ENCODE results near the gene KIAA0930. TPM values are rescaled to one million over a fixed set of nuclear protein-coding genes. Genes with fewer than 3 reads are reported as not detected.

The KIAA0930 gene
- total and polyA plus RNA-seq, 2 of the 4 experiments (the other 2 are of a cell fraction) = 25.3 to 34.1 TPM

GRCh38 chr22:45163451-45164269 lies 77.0 kb downstream of the KIAA0930 start, which contains the start of gene NUP50 (continued):
- 0 out of 2 replicates have a peak, but pooled peaks have one; percentile 3 for TF ChIP-seq SMC3 (IDR thresholded peaks at IDR 0.05; ENCODE audit: low read depth, low read length)
- no peak for TF ChIP-seq RCOR1 (IDR thresholded peaks at IDR 0.05; ENCODE audit: insufficient replicate concordance, low read length)
- peak; percentile 92 for TF ChIP-seq POLR2A (IDR thresholded peaks at IDR 0.05; ENCODE audit: low read depth, low read length)

GRCh38 chr22:45163099-45163450 lies 77.6 kb downstream of the KIAA0930 start:
- Histone ChIP-seq H4K5ac (ENCODE audit: low read depth, low read length) (peak overlapping the region; percentile 26), H3K4me2 (ENCODE audit: low read depth, low read length) (peak overlapping the region; percentile 79), H2AK9ac (replicated peaks; ENCODE audit: low read depth, low read length, poor library complexity) (peak overlapping the region; percentile 85), H3K27me3 (ENCODE audit: control insufficient read depth, insufficient read depth, low read length) (no peaks in the 10 kb centered on the region), H3K27ac (ENCODE audit: insufficient read depth, low read length) (peak overlapping the region; percentile 80), H4K91ac (ENCODE audit: insufficient read depth, low read depth, low read length) (peak overlapping the region; percentile 70), H4K8ac (ENCODE audit: low read depth in 2 of 2, low read length in 2 of 2) (peak overlapping the region; percentile 35 to 85), H4K20me1 (ENCODE audit: insufficient read depth, low read length) (peaks cover 7% of the 10 kb centered on the region; the same call in 1 of the 2 replicates), H3K79me1 (ENCODE audit: low read depth in 1 of 2, low read length in 2 of 2) (peaks cover 18 to 68% of the 10 kb centered on the region in 2 experiments; a peak in 3 of 4 replicates), H3K4me3 (ENCODE audit: insufficient read depth, low read depth, low read length) (peak overlapping the region; percentile 88), H3K56ac (ENCODE audit: extremely low read depth, insufficient read depth, low read length) (peak overlapping the region; percentile 59; the same call in 1 of the 2 replicates), H3K9me1 (ENCODE audit: insufficient read depth, low read length) (peaks cover 7% of the 10 kb centered on the region), H3K18ac (ENCODE audit: low read depth, low read length) (no peak overlapping the region; the same call in 1 of the 2 replicates), H2BK120ac (ENCODE audit: low read depth, low read length) (peak overlapping the region; percentile 41), H2AK5ac (ENCODE audit: low read depth, low read length) (peak overlapping the region; percentile 16), H3K9ac (ENCODE audit: low read depth, low read length) (peak overlapping the region; percentile 79), H3K4ac (ENCODE audit: low read depth, low read length) (peak overlapping the region; percentile 44), H3K4me1 (ENCODE audit: control insufficient read depth, insufficient read depth, low read length) (peaks cover 11% of the 10 kb centered on the region), H2BK20ac (ENCODE audit: low read depth, low read length) (no peak overlapping the region), H3K9me3 (ENCODE audit: control insufficient read depth, insufficient read depth, low read length) (no peaks in the 10 kb centered on the region), H2AFZ (replicated peaks; ENCODE audit: low read length, poor library complexity) (peak overlapping the region; percentile 92), H3K14ac (replicated peaks; ENCODE audit: low read depth, low read length) (peak overlapping the region; percentile 39), H3K36me3 (ENCODE audit: control insufficient read depth, insufficient read depth, low read length) (peaks cover 4% of the 10 kb centered on the region), H2BK15ac (ENCODE audit: low read depth, low read length) (no peak overlapping the region), H3K23ac (ENCODE audit: low read depth, low read length) (peak overlapping the region; percentile 10), H2BK5ac (ENCODE audit: low read depth, low read length, poor library complexity, severe bottlenecking) (peak overlapping the region; percentile 75)
- ChIA-PET POLR2A (ENCODE audit: unreplicated experiment) (interaction anchor here (0.6 kb wide), 2 partner anchors 79 to 390 kb away, joined by 3 to 4 read pairs; no protein-coding TSS in a partner anchor), CTCF (no interaction called here)
- intact Hi-C loops (cut with micrococcal nuclease) (loop anchor here (1.0 to 2.0 kb wide), 2 partner anchors 38 to 62 kb away; no protein-coding TSS in a partner anchor), in situ Hi-C loops (cut with MboI; ENCODE audit: low sequenced_read_pairs) (no loop called here), dilution Hi-C loops (cut with HindIII; ENCODE audit: low sequenced_read_pairs, unreplicated experiment) (no loop called here)
- ATAC-seq (ENCODE audit: low read depth) (peak; percentile 22), DNase-seq (peak; percentile 54)
- WGBS, 2 experiments (ENCODE audit: extremely low coverage in 2 of 2, insufficient read length in 1 of 2) = 3% methylated on average over 6 of the region's 13 CpGs; no CpG with 5 or more reads in 1 of the 2 experiments
- BruUV-seq (replicated peaks) = no TSS peak
- TF ChIP-seq, protein P1, sequence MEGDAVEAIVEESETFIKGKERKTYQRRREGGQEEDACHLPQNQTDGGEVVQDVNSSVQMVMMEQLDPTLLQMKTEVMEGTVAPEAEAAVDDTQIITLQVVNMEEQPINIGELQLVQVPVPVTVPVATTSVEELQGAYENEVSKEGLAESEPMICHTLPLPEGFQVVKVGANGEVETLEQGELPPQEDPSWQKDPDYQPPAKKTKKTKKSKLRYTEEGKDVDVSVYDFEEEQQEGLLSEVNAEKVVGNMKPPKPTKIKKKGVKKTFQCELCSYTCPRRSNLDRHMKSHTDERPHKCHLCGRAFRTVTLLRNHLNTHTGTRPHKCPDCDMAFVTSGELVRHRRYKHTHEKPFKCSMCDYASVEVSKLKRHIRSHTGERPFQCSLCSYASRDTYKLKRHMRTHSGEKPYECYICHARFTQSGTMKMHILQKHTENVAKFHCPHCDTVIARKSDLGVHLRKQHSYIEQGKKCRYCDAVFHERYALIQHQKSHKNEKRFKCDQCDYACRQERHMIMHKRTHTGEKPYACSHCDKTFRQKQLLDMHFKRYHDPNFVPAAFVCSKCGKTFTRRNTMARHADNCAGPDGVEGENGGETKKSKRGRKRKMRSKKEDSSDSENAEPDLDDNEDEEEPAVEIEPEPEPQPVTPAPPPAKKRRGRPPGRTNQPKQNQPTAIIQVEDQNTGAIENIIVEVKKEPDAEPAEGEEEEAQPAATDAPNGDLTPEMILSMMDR (conservative IDR thresholded peaks at IDR 0.05; ENCODE audit: low read depth, low read length) = no peak
- no peak for TF ChIP-seq RCOR1 (IDR thresholded peaks at IDR 0.05; ENCODE audit: insufficient replicate concordance, low read length)
- TF ChIP-seq MXI1 (IDR thresholded peaks at IDR 0.05; ENCODE audit: borderline replicate concordance, low read depth, low read length) = no peak
- TF ChIP-seq SMC3 (IDR thresholded peaks at IDR 0.05; ENCODE audit: low read depth, low read length) = no peak
- TF ChIP-seq POLR2A (IDR thresholded peaks at IDR 0.05; ENCODE audit: low read depth, low read length) = no peak
- no peak for TF ChIP-seq CHD1 (IDR thresholded peaks at IDR 0.05; ENCODE audit: low read depth, low read length)
- TF ChIP-seq CEBPB (IDR thresholded peaks at IDR 0.05; ENCODE audit: low read depth, low read length) = no peak
- TF ChIP-seq NFE2L2 (IDR thresholded peaks at IDR 0.05; ENCODE audit: low read depth, low read length) = no peak
- TF ChIP-seq BHLHE40 (IDR thresholded peaks at IDR 0.05; ENCODE audit: low read depth, low read length) = no peak
- no peak for TF ChIP-seq ELK1 (IDR thresholded peaks at IDR 0.05; ENCODE audit: borderline replicate concordance, low read depth, low read length)
- TF ChIP-seq RFX5 (IDR thresholded peaks at IDR 0.05; ENCODE audit: low read depth, low read length) = no peak
- TF ChIP-seq RAD21 (IDR thresholded peaks at IDR 0.05; ENCODE audit: low read length) = no peak
